Measurements from ENCODE around the gene PTPRR.

DNA sequence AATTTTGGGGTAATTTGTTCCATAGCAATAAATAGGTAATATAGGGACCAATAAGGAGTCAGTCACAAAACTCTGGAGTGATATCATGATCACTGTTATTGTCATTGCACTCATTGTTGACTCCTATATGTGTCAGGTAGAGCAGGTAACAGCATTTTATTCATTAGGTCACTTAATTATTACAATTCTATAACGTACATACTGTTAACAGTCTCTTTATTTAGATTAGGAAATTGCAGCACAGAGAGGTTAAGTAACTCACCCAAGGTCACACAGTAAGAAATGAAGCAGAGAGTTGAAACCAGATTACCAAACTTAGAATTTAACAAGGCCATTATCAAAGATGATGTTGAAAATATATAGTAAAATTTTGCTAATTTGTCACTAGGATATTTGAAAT lies 233.6 kb downstream of the PTPRR start:
- TF ChIP-seq, protein P1, sequence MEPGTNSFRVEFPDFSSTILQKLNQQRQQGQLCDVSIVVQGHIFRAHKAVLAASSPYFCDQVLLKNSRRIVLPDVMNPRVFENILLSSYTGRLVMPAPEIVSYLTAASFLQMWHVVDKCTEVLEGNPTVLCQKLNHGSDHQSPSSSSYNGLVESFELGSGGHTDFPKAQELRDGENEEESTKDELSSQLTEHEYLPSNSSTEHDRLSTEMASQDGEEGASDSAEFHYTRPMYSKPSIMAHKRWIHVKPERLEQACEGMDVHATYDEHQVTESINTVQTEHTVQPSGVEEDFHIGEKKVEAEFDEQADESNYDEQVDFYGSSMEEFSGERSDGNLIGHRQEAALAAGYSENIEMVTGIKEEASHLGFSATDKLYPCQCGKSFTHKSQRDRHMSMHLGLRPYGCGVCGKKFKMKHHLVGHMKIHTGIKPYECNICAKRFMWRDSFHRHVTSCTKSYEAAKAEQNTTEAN (CRISPR knock-in tag; IDR thresholded peaks at IDR 0.05), result no peak
- TF ChIP-seq CTCF (IDR thresholded peaks at IDR 0.05) (no peak), CREB1 (CRISPR knock-in tag; IDR thresholded peaks at IDR 0.05) (no peak), IRF1 (CRISPR knock-in tag; IDR thresholded peaks at IDR 0.05) (no peak), NFYB (CRISPR knock-in tag; conservative IDR thresholded peaks at IDR 0.05; ENCODE audit: low read depth) (no peak), ATF1 (CRISPR knock-in tag; IDR thresholded peaks at IDR 0.05) (no peak)
- TF ChIP-seq, protein P2, sequence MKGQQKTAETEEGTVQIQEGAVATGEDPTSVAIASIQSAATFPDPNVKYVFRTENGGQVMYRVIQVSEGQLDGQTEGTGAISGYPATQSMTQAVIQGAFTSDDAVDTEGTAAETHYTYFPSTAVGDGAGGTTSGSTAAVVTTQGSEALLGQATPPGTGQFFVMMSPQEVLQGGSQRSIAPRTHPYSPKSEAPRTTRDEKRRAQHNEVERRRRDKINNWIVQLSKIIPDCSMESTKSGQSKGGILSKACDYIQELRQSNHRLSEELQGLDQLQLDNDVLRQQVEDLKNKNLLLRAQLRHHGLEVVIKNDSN (CRISPR knock-in tag; IDR thresholded peaks at IDR 0.05), result no peak
- TF ChIP-seq, protein P3, sequence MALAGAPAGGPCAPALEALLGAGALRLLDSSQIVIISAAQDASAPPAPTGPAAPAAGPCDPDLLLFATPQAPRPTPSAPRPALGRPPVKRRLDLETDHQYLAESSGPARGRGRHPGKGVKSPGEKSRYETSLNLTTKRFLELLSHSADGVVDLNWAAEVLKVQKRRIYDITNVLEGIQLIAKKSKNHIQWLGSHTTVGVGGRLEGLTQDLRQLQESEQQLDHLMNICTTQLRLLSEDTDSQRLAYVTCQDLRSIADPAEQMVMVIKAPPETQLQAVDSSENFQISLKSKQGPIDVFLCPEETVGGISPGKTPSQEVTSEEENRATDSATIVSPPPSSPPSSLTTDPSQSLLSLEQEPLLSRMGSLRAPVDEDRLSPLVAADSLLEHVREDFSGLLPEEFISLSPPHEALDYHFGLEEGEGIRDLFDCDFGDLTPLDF (CRISPR knock-in tag; IDR thresholded peaks at IDR 0.05), result no peak

Data from WTC11 (cell line).